Measurements from ENCODE around the gene TRAPPC2. TPM values are rescaled to one million over a fixed set of nuclear protein-coding genes. Genes with fewer than 3 reads are reported as not detected.
A peak's percentile ranks its signal among the peaks of the same experiment; 100 is the strongest.

Gene TRAPPC2
- total RNA-seq, 1 donor from 2014 or later = 21.5 TPM

- H3K27ac Mint-ChIP-seq = peak overlapping the region; percentile 80
- H3K9me3 Mint-ChIP-seq = no peaks in the 10 kb centered on the region
- no peak for TF ChIP-seq CTCF (conservative IDR thresholded peaks at IDR 0.05)
- H3K36me3 Mint-ChIP-seq = no peaks in the 10 kb centered on the region
- H3K4me3 Mint-ChIP-seq = no peak overlapping the region
- H3K4me1 Mint-ChIP-seq (ENCODE audit: unreplicated experiment) = peaks cover 2% of the 10 kb centered on the region
- H3K27me3 Mint-ChIP-seq = no peaks in the 10 kb centered on the region
- no peak for DNase-seq (ENCODE audit: extremely low spot score, unreplicated experiment)
Observed at GRCh38 chrX:13664020-13664419, 70.4 kb downstream of the TRAPPC2 start.

- no peaks in the 10 kb centered on the region for H3K27me3 Mint-ChIP-seq
- H3K9me3 Mint-ChIP-seq = no peaks in the 10 kb centered on the region
- no peak for DNase-seq (ENCODE audit: extremely low spot score, unreplicated experiment)
- TF ChIP-seq CTCF (conservative IDR thresholded peaks at IDR 0.05) = no peak
- peaks cover 8% of the 10 kb centered on the region for H3K4me1 Mint-ChIP-seq (ENCODE audit: unreplicated experiment)
- H3K36me3 Mint-ChIP-seq = no peaks in the 10 kb centered on the region
- H3K27ac Mint-ChIP-seq = no peak overlapping the region
- no peak overlapping the region for H3K4me3 Mint-ChIP-seq
Observed at GRCh38 chrX:13662355-13662791, 72.0 kb downstream of the TRAPPC2 start.

Other genes with a start within 250 kb of the TRAPPC2 start
- gene EGFL6, start 165.0 kb downstream of the TRAPPC2 start, total RNA-seq (ENCODE audit: low replicate concordance) = 0.40 and 4.5 TPM in 2 replicates
- 2.7 and 4.6 TPM in 2 replicates for gene TCEANC, start 81.5 kb downstream of the TRAPPC2 start, total RNA-seq (ENCODE audit: low replicate concordance)
- gene RAB9A, start 45.5 kb downstream of the TRAPPC2 start, total RNA-seq (ENCODE audit: low replicate concordance) = 26.4 and 43.3 TPM in 2 replicates
- gene OFD1, start 128 bp upstream of the TRAPPC2 start, total RNA-seq (ENCODE audit: low replicate concordance) = 37.7 and 42.3 TPM in 2 replicates
- 2.1 and 17.3 TPM in 2 replicates for gene GPM6B, start 82.5 kb upstream of the TRAPPC2 start, total RNA-seq (ENCODE audit: low replicate concordance)

Measured in type B pancreatic cell (in vitro differentiated cells).